ENCODE measurements around the gene BYSL.

- TF ChIP-seq, protein P1, sequence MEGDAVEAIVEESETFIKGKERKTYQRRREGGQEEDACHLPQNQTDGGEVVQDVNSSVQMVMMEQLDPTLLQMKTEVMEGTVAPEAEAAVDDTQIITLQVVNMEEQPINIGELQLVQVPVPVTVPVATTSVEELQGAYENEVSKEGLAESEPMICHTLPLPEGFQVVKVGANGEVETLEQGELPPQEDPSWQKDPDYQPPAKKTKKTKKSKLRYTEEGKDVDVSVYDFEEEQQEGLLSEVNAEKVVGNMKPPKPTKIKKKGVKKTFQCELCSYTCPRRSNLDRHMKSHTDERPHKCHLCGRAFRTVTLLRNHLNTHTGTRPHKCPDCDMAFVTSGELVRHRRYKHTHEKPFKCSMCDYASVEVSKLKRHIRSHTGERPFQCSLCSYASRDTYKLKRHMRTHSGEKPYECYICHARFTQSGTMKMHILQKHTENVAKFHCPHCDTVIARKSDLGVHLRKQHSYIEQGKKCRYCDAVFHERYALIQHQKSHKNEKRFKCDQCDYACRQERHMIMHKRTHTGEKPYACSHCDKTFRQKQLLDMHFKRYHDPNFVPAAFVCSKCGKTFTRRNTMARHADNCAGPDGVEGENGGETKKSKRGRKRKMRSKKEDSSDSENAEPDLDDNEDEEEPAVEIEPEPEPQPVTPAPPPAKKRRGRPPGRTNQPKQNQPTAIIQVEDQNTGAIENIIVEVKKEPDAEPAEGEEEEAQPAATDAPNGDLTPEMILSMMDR (conservative IDR thresholded peaks at IDR 0.05; ENCODE audit: low read depth, low read length) = peak; percentile 39; the same call in 1 of the 2 replicates
- TF ChIP-seq EZH2 (IDR thresholded peaks at IDR 0.05; ENCODE audit: borderline replicate concordance, low read depth, low read length, poor library complexity, severe bottlenecking) = no peak
Observed at GRCh38 chr6:41901882-41902519, 19.3 kb upstream of the BYSL start.

Measured in A673 (cell line).